ENCODE results near the gene RAMP1. TPM values are rescaled to one million over a fixed set of nuclear protein-coding genes. Genes with fewer than 3 reads are reported as not detected.

Gene RAMP1
- total and polyA plus RNA-seq, 9 of the 15 experiments (the other 6 are each of a cell fraction or from before 2014, with no cell fraction given): 0.72 to 0.77 TPM; not detected in 7

DNA sequence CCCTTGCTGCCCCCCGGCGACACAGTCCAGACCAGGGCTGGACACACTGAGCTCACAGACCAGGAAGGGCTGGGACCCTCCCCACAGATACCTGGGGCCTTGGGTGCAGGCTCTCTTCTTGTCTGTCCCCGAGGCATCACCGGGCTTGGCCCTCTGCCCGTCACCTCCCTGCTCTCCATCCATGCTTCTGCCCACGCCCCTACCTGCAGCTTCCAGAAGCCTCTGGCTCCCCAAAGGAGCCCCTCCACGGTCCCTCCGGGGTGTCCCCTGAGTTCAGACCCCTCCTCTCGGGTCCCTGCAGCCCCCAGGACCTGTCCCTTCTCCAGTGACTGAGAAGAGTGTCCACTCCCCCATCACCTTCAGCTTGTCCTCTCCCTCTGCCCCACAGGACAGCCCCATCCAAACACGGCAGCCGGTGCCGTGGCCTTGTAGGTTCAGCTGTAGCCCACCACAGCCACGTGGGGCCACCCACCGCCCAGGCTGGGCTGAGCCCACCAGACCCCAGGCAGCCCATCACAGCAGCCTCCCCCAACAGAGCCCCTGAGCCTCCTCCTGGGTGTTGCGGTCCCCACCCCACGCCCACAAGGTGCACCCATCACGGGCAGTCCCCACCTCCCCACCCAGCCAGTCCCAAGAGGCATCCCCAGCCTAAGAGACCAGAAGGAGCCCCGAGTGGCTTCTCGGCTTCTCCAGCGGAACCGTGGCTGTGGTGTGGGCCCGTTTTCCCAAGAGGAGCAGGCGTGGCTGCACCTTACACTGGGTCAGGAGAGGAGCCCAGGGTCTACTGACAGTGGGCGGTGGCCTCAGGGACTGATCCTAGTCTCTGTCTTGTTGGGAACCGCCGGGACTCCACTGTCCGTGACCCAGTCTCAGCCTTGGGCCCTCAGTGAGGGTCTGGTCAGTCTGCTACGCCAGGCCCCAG lies 53.1 kb downstream of the RAMP1 start (continued):
- no peak for TF ChIP-seq SIN3B (IDR thresholded peaks at IDR 0.05; ENCODE audit: low read depth)

DNA sequence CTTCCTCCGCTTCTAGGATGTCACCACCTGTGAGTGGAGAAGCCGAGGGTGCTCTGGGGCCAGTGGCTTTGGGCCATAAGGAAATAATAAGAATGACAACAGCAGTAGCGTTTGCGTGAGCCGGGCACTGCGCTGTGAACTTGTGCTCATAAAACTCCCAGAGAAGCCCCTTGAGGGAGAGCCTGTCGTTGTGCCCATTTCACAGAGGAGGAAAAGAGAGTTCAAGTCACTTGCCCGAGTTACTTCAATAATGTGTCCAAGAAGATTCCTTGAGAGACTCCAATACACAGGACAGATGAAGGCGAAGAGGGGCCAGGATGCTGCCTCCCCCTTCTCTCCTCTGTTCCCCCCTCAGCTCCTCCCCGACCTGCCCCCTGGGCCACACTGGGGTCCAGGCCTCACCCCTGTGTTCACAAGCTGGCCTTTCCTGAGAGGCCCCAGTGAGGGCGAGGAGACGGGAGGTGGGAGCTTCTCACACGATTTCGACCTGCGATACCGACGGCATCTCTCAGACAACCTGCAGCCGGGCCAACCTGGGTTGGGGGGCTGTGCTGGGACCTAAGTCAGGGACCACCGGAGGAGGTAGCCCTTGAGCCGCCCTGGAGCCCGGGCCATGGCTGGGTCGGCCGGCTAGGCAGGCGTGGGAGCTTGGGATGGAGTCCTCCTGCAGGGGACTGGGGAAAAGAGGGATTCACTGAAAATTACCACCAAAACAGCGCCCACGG lies 53.9 kb downstream of the RAMP1 start:
- 18% methylated on average over 13 of the region's 26 CpGs for WGBS (ENCODE audit: insufficient coverage, low coverage, missing lambda C conversion rate)
- CTCF ChIA-PET (ENCODE audit: low intra/inter-chr PET ratio): no interaction called here

More for the DNA sequence above, 53.9 kb downstream of the RAMP1 start:
- in situ Hi-C loops (cut with MboI) (no loop called here), intact Hi-C loops (cut with micrococcal nuclease) (no loop called here)
- Histone ChIP-seq H3K9me3 (replicated peaks; ENCODE audit: control insufficient read depth, insufficient read depth, low read depth, low read length) (peaks cover 4% of the 10 kb centered on the region; the same call in 1 of the 2 replicates), H3K9me1 (ENCODE audit: control insufficient read depth, insufficient read depth, low read length) (no peaks in the 10 kb centered on the region), H3K27me3 (ENCODE audit: control insufficient read depth in 2 of 2, insufficient read depth in 2 of 2, low read length in 2 of 2) (no peaks in the 10 kb centered on the region), H3K79me2 (ENCODE audit: control insufficient read depth, insufficient read depth, low read length) (no peaks in the 10 kb centered on the region), H3K9ac (ENCODE audit: insufficient read depth in 1 of 2, low read depth in 2 of 2, low read length in 2 of 2) (no peak overlapping the region), H2AFZ (ENCODE audit: low read depth, low read length) (no peak overlapping the region), H4K20me1 (replicated peaks; ENCODE audit: control insufficient read depth, insufficient read depth, low read length) (no peaks in the 10 kb centered on the region), H3K27ac (ENCODE audit: extremely low read depth, low read depth, low read length) (no peak overlapping the region), H3K4me3 (no peak overlapping the region), H3K4me1 (replicated peaks in 1 of 2; ENCODE audit: control insufficient read depth in 2 of 2, insufficient read depth in 2 of 2, low read length in 2 of 2) (peaks cover 0 to 16% of the 10 kb centered on the region in 2 experiments; a peak in 2 of 5 replicates), H3K4me2 (ENCODE audit: insufficient read depth, low read length) (no peak overlapping the region), H3K36me3 (ENCODE audit: control insufficient read depth, insufficient read depth, low read length) (no peaks in the 10 kb centered on the region; the same call in 2 of the 3 replicates)
- POLR2A ChIA-PET: interaction anchor here (0.5 to 1.5 kb wide), 2 partner anchors 15 to 147 kb away, joined by 3 to 5 read pairs; partner anchors contain the start of gene SCLY
- ATAC-seq (no peak), FAIRE-seq (no peak), DNase-seq (ENCODE audit: extremely low read depth in 1 of 4, low spot score in 3 of 4) (no peak)
- BruUV-seq (replicated peaks): no TSS peak
- TF ChIP-seq RUNX1 (IDR thresholded peaks at IDR 0.05; ENCODE audit: low read depth): no peak
- no peak for TF ChIP-seq NFE2 (IDR thresholded peaks at IDR 0.05; ENCODE audit: low read depth)
- no peak for TF ChIP-seq RBM39 (optimal IDR thresholded peaks at IDR 0.05; ENCODE audit: low read depth, low read length)
- peak; percentile 39 for TF ChIP-seq RBM25 (IDR thresholded peaks at IDR 0.05; ENCODE audit: low read depth, low read length, severe bottlenecking)
